Astrocyte of the cerebellum (primary cell): ENCODE measurements around the gene RUSC1.

Experiments
- DNase-seq: peaks from one replicate; pipeline ENCODE4 v3.0.0-alpha.2; 2011; ENCODE audit warnings: low read depth
- H3K4me3 ChIP-seq: 2 replicates; pipeline ENCODE4 v1.5.1; 2011; ENCODE audit warnings: mild to moderate bottlenecking, low read depth, low read length, moderate library complexity
- CTCF ChIP-seq: IDR thresholded peaks from 2 replicates; pipeline ENCODE4 v1.5.1; 2012; ENCODE audit warnings: low read length, low read depth, moderate library complexity, mild to moderate bottlenecking; ENCODE audit errors: missing control alignments
- in situ Hi-C: cut with HindIII; loops from 2 replicates; pipeline ENCODE4 v1.10.0; 2017; ENCODE audit warnings: low sequenced_read_pairs

The RUSC1 gene

GRCh38 chr1:155379180-155379579 lies 58.5 kb downstream of the RUSC1 start:
- TF ChIP-seq CTCF = no peak
- in situ Hi-C loops = no loop called here
- peak overlapping the region; percentile 11 for H3K4me3 ChIP-seq
- DNase-seq = no peak

GRCh38 chr1:155379631-155380090 lies 59.0 kb downstream of the RUSC1 start:
- no peak for TF ChIP-seq CTCF
- peak; percentile 74 for DNase-seq
- no peak overlapping the region for H3K4me3 ChIP-seq
- in situ Hi-C loops = loop anchor here (5.0 kb wide), 1 partner anchor 32 kb away; no protein-coding TSS in a partner anchor
